ENCODE measurements around the gene DR1.

Gene DR1

DNA sequence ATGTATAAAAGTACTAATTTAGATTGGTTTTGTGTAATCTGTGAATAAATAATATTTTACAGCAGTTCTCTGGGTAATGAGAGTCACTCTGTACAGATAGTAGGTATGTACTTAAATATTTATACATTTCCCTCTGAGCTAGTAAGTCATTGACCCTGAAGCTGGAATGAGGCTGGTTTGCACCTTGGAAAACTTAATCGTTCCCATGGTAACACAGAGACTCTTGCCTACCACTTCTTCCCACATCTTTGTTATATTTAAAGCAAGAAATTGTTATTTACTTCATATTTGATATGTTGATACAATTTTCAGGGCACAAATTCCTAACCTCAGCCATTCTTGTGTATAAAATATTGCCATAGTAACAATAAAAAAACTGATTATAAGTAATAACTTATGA lies 13.3 kb upstream of the DR1 start:
- TF ChIP-seq CTCF (IDR thresholded peaks at IDR 0.05; ENCODE audit: insufficient read depth, low read length, missing control alignments): no peak
- H3K4me3 ChIP-seq (ENCODE audit: low read depth, low read length): no peak overlapping the region
- ChIA-PET CTCF (interaction anchor here (1.2 to 1.7 kb wide), 2 partner anchors 10 to 28 kb away, joined by 3 to 8 read pairs; no protein-coding TSS in a partner anchor), POLR2A (no interaction called here)
- no peak for DNase-seq (ENCODE audit: low read depth, low spot score)

GRCh38 chr1:93338387-93339146 lies 7.1 kb upstream of the DR1 start:
- CTCF ChIA-PET: interaction anchor here (1.3 to 3.2 kb wide), 2 partner anchors 13 to 34 kb away, joined by 3 to 21 read pairs; no protein-coding TSS in a partner anchor

DNA sequence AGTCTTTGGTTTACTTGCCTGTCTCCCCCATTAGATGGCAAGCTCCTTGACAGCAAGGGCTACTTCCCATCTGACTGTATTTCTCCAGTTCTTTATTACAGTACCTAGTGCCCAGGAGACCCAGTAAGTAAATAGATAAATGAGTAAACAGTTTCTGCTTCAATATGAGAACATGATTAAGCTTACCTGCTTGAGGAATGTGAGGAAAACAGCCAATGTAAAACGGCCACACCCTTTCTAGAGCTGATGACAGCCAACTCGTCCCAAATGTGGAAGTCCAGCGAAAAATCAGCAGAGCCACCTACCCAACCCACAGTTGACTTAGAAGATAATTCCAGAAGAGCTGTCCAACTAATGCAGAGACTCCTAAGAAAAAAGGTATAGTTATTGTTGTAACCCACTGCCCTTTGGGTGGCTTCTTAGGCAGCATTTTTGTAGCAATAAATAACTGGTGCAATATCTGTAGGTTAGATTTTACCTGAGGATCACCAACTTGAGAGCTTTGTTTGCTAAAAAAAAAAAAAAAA lies 6.5 kb upstream of the DR1 start:
- H3K4me3 ChIP-seq (ENCODE audit: low read depth, low read length): no peak overlapping the region
- ChIA-PET CTCF (interaction anchor here (3.2 kb wide), 1 partner anchor 35 kb away, joined by 21 read pairs; no protein-coding TSS in a partner anchor), POLR2A (interaction anchor here (0.9 to 2.1 kb wide), 2 partner anchors 14 to 268 kb away, joined by 3 to 10 read pairs; no protein-coding TSS in a partner anchor)
- no peak for TF ChIP-seq CTCF (IDR thresholded peaks at IDR 0.05; ENCODE audit: insufficient read depth, low read length, missing control alignments)
- DNase-seq (ENCODE audit: low read depth, low spot score): no peak

More at GRCh38 chr1:93338387-93339146, 7.1 kb upstream of the DR1 start:
- DNase-seq (ENCODE audit: low read depth, low spot score): peak; percentile 81
- POLR2A ChIA-PET: interaction anchor here (1.8 to 2.1 kb wide), 2 partner anchors 10 to 13 kb away, joined by 5 to 10 read pairs; no protein-coding TSS in a partner anchor
- no peak for TF ChIP-seq CTCF (IDR thresholded peaks at IDR 0.05; ENCODE audit: insufficient read depth, low read length, missing control alignments)
- H3K4me3 ChIP-seq (ENCODE audit: low read depth, low read length): no peak overlapping the region

DNA sequence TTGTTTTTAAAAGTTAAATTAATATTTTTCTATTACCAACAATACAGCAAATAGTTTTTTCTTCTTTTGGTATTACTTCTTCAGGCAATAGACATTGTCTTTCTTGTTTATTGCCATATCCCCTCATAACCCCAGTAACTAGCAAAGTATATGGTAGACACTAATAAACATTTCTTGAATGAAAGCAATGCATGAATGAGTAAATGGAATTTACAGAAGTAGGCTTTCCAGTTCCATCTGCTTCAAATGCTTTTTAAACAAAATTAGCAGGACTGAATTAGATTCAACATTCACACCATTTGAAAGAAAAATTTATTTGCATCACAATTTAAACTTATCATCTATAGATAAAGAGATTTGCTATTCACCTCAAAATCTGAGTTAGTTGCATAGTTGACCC lies 5.6 kb upstream of the DR1 start:
- no peak overlapping the region for H3K4me3 ChIP-seq (ENCODE audit: low read depth, low read length)
- POLR2A ChIA-PET: interaction anchor here (0.9 kb wide), 1 partner anchor 267 kb away, joined by 3 read pairs; no protein-coding TSS in a partner anchor
- DNase-seq (ENCODE audit: low read depth, low spot score): no peak
- CTCF ChIA-PET: no interaction called here
- no peak for TF ChIP-seq CTCF (IDR thresholded peaks at IDR 0.05; ENCODE audit: insufficient read depth, low read length, missing control alignments)

GRCh38 chr1:93344484-93344883 lies 1.2 kb upstream of the DR1 start:
- TF ChIP-seq CTCF (IDR thresholded peaks at IDR 0.05; ENCODE audit: insufficient read depth, low read length, missing control alignments): no peak
- DNase-seq (ENCODE audit: low read depth, low spot score): no peak
- ChIA-PET POLR2A (interaction anchor here (1.4 to 1.5 kb wide), 2 partner anchors 15 to 20 kb away, joined by 5 to 10 read pairs; no protein-coding TSS in a partner anchor), CTCF (interaction anchor here (4.9 kb wide), 1 partner anchor 40 kb away, joined by 19 read pairs; no protein-coding TSS in a partner anchor)
- H3K4me3 ChIP-seq (ENCODE audit: low read depth, low read length): no peak overlapping the region
